ENCODE measurements around the gene SMIM3.

DNA sequence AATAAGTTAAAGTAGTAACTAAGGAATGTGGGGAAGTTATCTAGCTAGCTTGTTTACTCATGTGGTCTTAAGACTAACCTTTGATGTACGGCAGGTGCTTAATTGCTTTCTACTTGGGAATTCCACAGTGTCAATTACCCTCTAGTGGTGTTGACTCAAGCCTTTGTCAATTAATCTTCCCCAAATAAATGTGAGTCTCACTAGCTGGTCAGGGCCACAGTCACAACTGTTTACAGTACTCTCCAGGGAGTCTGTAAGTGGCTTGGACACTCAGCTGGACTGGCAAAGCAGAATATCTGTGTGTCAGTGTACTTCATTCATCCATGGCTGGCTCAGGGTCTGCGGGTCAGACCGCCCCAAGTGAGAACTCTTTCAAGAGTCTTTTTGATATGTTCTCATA, 30.8 kb downstream of the SMIM3 start:
- TF ChIP-seq, protein P1, sequence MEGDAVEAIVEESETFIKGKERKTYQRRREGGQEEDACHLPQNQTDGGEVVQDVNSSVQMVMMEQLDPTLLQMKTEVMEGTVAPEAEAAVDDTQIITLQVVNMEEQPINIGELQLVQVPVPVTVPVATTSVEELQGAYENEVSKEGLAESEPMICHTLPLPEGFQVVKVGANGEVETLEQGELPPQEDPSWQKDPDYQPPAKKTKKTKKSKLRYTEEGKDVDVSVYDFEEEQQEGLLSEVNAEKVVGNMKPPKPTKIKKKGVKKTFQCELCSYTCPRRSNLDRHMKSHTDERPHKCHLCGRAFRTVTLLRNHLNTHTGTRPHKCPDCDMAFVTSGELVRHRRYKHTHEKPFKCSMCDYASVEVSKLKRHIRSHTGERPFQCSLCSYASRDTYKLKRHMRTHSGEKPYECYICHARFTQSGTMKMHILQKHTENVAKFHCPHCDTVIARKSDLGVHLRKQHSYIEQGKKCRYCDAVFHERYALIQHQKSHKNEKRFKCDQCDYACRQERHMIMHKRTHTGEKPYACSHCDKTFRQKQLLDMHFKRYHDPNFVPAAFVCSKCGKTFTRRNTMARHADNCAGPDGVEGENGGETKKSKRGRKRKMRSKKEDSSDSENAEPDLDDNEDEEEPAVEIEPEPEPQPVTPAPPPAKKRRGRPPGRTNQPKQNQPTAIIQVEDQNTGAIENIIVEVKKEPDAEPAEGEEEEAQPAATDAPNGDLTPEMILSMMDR (conservative IDR thresholded peaks at IDR 0.05; ENCODE audit: low read depth in 2 of 2) = no peak
- TF ChIP-seq POLR2AphosphoS5 (IDR thresholded peaks at IDR 0.05; ENCODE audit: low read depth) = no peak

Data from GM23338 (cell line).